HL-60 (cell line): ENCODE results near the gene THRB.

ENCODE experiments used
- DNase-seq, 2 experiments: peaks; one replicate each; pipeline ENCODE4 v3.0.0-alpha.2; 2010 to 2020; ENCODE audit warnings: low read depth in 1 of 2, low spot score in 1 of 2
- H3K27ac ChIP-seq: fragments of 250-450 bp; sonication (Bioruptor Pico); replicated peaks from 2 replicates; pipeline ENCODE4 v1.5.1; 2020; ENCODE audit warnings: mild to moderate bottlenecking, moderate library complexity
- H3K27me3 ChIP-seq: fragments of 250-450 bp; sonication (Bioruptor Pico); 2 replicates; pipeline ENCODE4 v1.5.1; 2021; ENCODE audit warnings: mild to moderate bottlenecking, moderate library complexity; ENCODE audit not compliant: insufficient read depth, poor library complexity, severe bottlenecking
- H3K4me3 ChIP-seq: replicated peaks from 2 replicates; pipeline ENCODE4 v1.5.1; 2011; ENCODE audit warnings: mild to moderate bottlenecking, control low read depth, low read length; ENCODE audit not compliant: insufficient read depth
- CTCF ChIP-seq: IDR thresholded peaks from one replicate; pipeline ENCODE4 v1.5.1; 2011; ENCODE audit warnings: low read length, control low read depth, inconsistent platforms; ENCODE audit not compliant: insufficient read depth
- GABPA ChIP-seq: IDR thresholded peaks from 2 replicates; pipeline ENCODE4 v1.6.1; 2012; ENCODE audit warnings: low read depth
- POLR2AphosphoS5 ChIP-seq: IDR thresholded peaks from 2 replicates; pipeline ENCODE4 v1.6.1; 2012; ENCODE audit warnings: low read depth
- REST ChIP-seq: IDR thresholded peaks from 2 replicates; pipeline ENCODE4 v1.6.1; 2012; ENCODE audit warnings: low read depth; ENCODE audit not compliant: insufficient replicate concordance
- SPI1 ChIP-seq: IDR thresholded peaks from 2 replicates; pipeline ENCODE4 v1.6.1; 2012; ENCODE audit warnings: low read depth, mild to moderate bottlenecking, borderline replicate concordance

The THRB gene

GRCh38 chr3:24451461-24452099, 43.1 kb downstream of the THRB start:
- no peak overlapping the region for H3K4me3 ChIP-seq

GRCh38 chr3:24450160-24450907, 44.3 kb downstream of the THRB start:
- DNase-seq: no peak
- TF ChIP-seq REST (no peak), POLR2AphosphoS5 (no peak), CTCF (no peak), SPI1 (no peak), GABPA (no peak)
- no peak overlapping the region for H3K27ac ChIP-seq
- no peak overlapping the region for H3K4me3 ChIP-seq
- peaks cover 3% of the 10 kb centered on the region for H3K27me3 ChIP-seq

More at GRCh38 chr3:24451461-24452099, 43.1 kb downstream of the THRB start:
- H3K27ac ChIP-seq: no peak overlapping the region
- DNase-seq: no peak
- H3K27me3 ChIP-seq: peaks cover 3% of the 10 kb centered on the region
- TF ChIP-seq SPI1: no peak
- no peak for TF ChIP-seq REST
- no peak for TF ChIP-seq POLR2AphosphoS5
- no peak for TF ChIP-seq GABPA
- TF ChIP-seq CTCF: no peak

GRCh38 chr3:24447836-24448235, 46.8 kb downstream of the THRB start:
- no peak overlapping the region for H3K27ac ChIP-seq
- TF ChIP-seq CTCF (no peak), POLR2AphosphoS5 (no peak), SPI1 (no peak), GABPA (no peak), REST (no peak)
- H3K4me3 ChIP-seq: no peak overlapping the region
- no peak for DNase-seq
- H3K27me3 ChIP-seq: peaks cover 3% of the 10 kb centered on the region
